ENCODE results near the gene TRAPPC3.

DNA sequence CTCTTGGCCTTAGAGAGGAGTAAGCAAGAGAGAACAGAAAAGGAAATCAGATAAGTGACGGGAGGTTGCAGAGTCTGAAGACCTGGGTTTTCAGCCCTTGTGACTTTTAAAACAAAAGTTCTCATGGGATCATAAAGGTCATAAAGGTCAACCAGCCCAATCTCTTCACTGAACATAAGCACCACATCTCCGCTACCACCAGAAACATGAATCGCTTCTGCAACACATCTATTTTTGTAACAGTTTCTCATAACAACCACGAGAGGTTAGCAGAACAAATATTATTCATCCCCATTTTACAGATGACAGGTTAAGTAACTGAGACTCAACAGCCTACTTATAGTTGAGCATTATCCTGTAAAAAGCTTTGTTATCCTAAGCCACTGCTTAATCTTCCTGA, 5.9 kb downstream of the TRAPPC3 start:
- TF ChIP-seq CTCF (IDR thresholded peaks at IDR 0.05) (no peak), POLR2A (IDR thresholded peaks at IDR 0.05) (no peak)

All from body of pancreas (tissue), 4 donors.